HG02884 (cell line): ENCODE results near the gene KBTBD13.
"Not testable (repeated sequence)": the region's sequence is repeated elsewhere in the genome, so short reads cannot be mapped to it uniquely, and the experiment has no call there.

ENCODE experiments used
- ATAC-seq: cut with Tn5 transposase; IDR thresholded peaks from one replicate; pipeline ENCODE4 v1.9.1; 2021; ENCODE audit warnings: mild to moderate bottlenecking, moderate library complexity; ENCODE audit not compliant: unreplicated experiment

KBTBD13 gene

DNA sequence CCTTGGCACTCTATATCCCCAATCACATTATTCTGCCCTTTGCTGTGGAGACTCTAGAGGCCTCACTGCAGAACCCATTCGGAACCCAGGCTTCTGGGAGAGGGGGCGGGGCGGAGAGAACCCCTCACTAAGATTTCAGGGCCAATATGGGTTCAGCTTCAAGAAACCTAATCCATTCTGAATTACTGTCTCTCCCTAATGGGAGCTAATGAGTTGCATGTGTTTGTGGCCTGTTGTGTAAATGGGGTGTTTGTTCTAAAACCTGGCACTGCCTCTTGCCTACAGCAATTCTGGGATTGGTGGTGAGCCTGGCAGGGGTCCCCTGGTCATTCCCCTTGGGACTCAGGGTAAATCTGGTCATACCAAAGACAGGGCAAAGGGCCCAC lies 8.2 kb upstream of the KBTBD13 start:
- no peak for ATAC-seq

DNA sequence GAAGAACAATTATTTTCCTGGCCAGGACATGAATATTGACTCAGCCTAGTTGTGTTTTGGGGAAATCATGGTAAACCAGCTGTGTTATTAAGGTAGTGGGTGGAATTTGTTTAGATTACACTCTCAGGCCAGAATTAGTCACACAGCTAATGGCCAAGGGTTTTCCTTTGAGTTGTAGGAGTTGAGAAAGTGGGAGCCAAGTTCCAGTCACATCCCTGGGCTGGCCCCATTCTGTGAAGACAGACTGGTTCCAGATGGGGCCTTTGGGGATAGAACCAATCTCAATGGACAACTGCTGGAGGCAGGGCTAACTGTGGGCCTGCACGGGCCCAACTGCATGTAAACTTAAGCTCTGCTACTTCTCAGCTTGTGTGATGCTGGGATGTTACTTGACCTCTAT lies 7.4 kb upstream of the KBTBD13 start:
- no peak for ATAC-seq

DNA sequence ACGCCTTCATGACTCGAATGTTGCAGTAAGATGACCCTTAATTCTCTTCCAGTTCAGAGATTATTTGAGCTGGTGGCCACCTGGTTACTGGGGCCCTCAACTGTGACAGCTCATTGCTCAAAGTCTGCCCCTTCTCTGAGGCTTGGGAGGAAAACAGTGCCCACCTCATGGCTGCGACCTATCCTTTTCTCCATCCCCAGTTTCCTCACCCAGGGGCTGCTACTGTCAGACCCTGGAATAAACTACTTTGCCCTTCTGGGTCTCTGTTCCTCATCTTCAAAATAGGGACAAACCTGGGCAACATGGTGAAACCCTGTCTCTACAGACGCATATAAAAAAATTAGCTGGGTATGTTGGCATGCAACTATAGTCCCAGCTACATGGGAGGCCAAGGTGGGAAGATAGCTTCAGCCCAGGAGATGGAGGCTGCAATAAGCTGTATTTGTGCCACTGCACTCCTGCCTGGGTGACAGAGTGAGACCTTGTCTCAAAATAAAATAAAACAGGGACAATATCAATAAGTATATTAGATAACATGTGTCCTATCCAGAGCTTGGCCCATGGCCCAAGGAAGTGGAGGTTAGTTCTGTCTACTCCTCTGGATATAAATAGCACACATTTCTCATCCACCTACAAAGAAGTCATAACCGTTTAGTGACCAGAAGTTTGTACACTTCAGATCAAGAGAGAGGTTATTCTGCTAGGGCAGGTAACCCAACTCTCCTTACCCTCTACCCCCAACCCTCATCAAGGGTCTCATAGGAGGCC lies 6.6 kb upstream of the KBTBD13 start:
- no peak for ATAC-seq

DNA sequence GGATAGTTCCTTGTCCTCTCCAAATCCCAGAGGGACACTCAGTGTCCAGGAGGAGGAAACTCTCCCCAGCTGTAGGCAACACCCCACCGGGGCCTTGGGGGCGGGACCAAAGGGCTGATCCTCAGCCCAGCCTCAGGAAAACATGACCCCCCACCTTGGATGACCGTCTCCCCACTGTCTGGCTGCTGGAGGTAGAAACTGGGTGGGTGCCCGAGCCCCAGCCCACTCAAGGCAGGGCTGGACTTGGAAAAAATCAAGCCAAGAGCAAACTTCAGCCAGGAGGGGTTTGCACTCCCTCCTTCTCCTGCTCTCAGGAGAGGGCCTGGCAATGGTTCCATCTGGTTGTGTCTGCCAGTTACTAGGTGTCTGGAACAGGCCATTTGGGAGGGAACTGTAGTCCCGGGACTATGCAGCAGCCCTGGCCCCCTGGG lies 5.2 kb upstream of the KBTBD13 start:
- no peak for ATAC-seq

DNA sequence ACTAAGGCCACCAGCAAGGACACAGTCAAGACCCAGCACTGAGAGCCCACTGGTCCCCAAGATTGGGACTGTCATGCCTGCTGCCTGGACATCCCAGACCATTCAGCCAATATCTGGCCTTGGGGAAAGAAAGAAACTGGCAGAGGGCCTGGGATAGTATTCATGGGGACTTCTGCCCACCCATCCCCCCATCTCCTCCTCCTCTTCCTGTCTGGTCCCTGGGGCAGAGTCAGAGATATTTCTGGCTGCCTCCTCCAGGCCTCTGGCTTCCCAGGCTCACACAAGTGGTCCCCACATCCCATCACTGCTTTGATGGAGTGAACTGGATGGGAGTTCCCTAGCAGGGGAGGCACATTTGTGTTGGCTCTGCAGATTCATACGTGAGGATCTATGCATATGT lies 4.5 kb upstream of the KBTBD13 start:
- no peak for ATAC-seq

DNA sequence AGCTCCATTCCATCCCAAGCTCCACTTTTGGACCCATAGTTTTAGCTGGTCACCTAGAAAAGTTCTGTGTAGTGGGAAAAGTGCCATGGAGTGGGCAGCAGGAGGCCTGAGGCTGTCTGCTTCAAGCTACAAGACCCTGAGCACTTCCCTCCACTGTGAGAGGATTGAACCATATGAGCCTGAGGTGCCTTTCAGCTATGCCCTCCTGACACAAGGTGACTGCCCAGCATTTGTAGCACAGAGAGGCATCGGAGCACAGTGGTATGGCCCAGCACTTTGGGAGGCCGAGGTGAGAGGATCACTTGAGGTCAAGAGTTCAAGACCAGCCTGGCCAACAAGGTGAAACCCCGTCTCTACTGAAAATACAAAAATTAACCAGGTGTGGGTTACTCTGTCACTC lies 3.9 kb upstream of the KBTBD13 start:
- no peak for ATAC-seq

DNA sequence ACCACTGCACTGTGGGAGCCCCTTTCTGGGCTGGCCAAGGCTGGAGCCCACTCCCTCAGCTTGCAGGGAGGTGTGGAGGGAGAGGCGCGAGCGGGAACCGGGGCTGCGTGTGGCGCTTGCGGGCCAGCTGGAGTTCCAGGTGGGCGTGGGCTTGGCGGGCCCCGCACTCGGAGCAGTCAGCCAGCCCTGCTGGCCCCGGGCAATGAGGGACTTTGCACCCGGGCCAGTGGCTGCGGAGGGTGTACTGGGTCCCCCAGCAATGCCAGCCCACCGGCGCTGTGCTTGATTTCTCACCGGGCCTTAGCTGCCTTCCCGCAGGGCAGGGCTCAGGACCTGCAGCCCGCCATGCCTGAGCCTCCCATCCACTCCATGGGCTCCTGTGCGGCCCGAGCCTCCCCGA lies 1.6 kb upstream of the KBTBD13 start:
- ATAC-seq: not testable (repeated sequence)

DNA sequence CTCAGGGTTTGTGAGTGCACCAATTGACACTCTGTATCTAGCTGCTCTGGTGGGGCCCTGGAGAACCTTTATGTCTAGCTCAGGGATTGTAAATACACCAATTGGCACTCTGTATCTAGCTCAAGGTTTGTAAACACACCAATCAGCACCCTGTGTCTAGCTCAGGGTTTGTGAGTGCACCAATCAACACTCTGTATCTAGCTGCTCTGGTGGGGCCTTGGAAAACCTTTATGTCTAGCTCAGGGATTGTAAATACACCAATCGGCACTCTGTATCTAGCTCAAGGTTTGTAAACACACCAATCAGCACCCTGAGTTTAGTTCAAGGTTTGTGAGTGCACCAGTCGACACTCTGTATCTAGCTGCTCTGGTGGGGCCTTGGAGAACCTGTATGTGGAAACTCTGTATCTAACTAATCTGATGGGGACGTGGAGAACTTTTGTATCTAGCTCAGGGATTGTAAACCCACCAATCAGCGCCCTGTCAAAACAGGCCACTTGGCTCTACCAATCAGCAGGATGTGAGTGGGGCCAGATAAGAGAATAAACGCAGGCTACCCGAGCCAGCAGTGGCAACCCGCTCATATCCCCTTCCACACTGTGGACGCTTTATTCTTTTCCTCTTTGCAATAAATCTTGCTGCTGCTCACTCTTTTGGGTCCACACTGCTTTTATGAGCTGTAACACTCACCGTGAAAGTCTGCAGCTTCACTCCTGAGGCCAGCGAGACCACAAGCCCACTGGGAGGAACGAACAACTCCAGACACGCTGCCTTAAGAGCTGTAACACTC lies 745 bp upstream of the KBTBD13 start:
- not testable (repeated sequence) for ATAC-seq

DNA sequence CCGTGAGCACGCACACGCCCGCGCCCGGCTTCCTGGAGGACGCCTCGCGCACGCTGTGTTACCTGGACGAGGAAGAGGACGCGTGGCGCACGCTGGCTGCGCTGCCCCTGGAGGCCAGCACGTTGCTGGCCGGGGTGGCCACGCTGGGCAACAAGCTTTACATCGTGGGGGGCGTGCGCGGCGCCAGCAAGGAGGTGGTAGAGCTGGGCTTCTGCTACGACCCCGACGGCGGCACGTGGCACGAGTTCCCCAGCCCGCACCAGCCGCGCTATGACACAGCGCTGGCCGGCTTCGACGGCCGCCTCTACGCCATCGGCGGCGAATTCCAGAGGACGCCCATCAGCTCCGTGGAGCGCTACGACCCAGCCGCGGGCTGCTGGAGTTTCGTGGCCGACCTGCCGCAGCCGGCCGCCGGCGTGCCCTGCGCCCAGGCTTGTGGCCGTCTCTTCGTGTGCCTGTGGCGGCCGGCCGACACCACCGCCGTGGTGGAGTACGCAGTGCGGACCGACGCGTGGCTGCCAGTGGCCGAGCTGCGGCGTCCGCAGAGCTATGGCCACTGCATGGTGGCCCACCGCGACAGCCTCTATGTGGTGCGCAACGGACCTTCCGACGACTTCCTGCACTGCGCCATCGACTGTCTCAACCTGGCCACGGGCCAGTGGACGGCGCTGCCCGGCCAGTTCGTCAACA lies 890 bp downstream of the KBTBD13 start:
- ATAC-seq: no peak

DNA sequence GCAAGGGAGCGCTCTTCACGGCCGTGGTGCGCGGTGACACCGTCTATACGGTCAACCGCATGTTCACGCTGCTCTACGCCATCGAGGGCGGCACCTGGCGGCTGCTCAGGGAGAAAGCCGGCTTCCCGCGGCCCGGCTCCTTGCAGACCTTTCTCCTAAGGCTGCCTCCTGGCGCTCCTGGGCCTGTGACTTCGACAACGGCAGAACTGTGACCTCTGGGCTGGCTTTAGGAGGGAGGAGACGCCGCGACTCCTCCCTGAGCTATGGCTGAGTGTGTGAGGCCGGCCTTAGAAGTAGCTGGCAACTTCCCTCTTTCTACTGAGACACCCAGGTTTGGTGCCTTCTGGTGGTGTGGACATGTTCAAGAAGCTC lies 1.4 kb downstream of the KBTBD13 start:
- no peak for ATAC-seq

DNA sequence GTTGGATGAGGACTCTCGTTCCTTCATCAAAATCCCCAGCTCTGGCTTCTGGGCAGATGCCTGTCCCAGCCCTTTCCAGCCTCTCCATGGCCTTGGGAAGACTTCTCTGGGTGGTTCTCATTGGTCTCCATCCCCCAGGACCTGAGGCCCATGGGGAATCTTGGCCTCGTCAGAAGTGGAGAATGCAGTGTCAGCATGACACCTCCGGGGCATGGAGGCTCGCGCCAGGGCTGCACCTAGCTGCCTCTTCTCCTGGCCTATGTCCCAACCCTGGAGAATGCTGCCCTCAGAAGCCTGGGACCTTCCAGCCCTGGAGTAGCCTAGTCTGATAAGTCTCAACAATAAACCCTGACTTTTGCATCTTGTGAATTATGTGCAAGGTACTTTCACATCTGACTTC lies 3.0 kb downstream of the KBTBD13 start:
- no peak for ATAC-seq

DNA sequence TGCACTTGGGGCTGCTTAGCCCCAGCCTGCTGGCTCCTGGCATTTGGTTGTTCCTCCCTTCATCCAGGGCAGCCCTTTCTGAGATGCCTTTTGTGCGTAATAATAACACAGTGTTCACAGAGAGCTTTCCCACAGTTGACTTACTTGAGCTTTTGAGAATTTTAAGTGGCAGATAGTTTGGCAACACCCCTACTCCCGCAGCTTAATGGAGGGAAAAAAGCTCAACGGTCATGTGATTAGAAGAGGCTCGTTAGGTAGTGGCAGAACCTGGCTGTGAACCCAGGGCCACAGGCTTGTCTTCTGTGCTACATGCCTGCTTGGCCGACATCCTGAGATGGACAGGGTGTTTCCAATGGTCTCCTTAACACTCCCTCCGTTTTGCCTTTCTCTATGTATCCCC lies 4.7 kb downstream of the KBTBD13 start:
- no peak for ATAC-seq

DNA sequence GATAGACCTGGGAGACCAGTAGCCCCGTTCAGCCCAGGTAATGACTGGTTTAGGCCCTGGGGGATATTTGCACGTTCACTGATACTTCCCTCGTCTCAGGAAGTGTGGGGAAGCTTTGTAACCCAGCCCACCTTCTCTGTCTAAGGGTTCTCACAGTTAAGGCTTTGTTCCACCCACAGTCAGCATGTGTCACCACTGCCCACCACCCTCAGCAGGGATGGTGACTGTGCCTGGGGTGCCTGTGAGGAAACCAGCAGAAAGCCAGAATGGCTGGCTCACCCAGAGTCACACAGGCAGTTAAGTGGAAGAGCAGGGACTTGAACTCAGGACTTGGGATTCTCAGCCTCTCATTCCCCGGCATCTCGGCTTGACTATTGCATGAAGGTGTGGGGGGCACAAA lies 5.2 kb downstream of the KBTBD13 start:
- ATAC-seq: no peak

DNA sequence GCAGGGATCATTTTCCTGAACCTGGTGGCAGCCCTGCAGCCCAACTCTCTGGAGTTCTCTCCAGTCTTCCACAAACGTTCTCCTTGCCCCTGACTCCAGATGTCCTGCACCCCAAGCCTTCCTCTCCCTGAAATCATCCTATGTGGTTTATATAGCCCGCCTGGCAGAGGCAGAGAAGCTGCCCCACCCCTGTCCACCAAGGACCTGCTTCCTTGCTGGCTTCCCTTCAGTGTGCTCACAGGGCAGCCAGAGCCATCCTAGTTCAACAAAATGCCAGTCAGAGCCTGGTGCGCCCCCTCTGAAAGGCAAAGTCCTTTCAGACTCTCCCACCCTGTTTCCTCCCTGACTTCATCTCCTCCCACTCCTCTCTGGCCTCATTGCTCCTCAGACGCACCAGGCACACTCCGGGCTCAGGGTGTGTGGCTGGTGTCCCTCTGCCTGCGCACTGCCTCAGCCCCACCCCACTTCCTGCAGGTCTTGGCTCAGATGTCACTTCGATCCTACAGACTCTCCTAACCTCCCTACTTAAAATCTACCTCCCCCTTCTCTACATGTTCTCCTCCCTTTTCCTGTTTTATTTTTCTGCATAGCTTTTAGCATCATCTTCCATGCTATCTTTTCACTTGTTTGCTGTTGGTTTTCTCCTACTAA lies 5.9 kb downstream of the KBTBD13 start:
- ATAC-seq: no peak

DNA sequence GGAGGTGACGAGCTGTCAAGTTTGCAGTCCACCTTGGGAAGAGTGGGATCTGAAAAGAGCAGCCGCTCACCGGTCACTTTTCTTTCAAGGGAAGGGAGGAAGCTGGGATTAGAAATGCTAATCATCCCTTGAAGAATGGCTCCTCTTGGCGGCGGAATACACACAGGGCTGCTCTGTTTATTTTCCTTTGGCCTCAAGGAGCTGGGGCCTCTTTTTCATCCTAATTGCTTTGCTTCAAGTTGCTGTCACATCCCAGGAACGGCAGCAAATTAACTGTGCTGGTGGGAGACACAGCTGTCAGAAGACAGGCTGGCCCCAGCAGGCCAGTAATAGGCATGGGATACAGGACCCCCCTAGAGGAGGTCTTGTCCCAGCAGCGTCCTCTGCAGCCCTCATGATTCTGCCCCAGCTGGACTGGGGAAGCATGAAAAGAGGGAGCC lies 6.7 kb downstream of the KBTBD13 start:
- ATAC-seq: no peak

DNA sequence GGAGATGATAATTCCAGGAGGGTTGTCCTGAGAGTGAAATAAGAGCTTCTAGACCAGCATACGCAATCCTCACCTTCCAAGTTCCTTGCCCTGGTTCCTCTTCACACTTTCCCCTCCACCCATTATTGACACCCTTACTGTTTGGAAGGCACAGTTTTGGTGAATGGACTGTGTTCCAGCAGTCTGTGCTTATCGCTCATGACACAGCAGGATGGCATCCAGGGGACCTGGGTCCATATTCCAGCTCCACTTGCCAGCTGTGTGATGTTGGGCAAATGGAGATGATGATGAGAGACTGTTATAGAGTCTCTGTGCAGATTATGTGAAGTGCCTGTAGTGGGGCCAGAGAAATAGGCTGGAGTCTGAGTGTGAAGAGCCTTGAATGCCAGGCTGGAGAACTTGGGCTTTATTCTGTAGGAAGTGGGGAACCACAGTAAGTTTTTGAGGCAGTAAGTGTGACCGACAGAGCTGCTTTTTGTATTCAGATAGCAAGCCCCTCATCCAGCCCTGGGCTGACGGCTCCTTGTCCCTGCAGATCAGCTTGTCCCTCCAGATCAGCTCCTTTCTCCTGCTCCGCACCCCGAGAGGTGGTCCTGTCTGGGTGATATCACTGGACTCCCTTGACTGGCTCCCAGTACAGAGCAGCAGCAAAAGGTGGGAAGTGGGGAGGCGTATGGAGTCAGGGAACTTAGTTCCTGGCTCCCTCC lies 8.1 kb downstream of the KBTBD13 start:
- no peak for ATAC-seq

DNA sequence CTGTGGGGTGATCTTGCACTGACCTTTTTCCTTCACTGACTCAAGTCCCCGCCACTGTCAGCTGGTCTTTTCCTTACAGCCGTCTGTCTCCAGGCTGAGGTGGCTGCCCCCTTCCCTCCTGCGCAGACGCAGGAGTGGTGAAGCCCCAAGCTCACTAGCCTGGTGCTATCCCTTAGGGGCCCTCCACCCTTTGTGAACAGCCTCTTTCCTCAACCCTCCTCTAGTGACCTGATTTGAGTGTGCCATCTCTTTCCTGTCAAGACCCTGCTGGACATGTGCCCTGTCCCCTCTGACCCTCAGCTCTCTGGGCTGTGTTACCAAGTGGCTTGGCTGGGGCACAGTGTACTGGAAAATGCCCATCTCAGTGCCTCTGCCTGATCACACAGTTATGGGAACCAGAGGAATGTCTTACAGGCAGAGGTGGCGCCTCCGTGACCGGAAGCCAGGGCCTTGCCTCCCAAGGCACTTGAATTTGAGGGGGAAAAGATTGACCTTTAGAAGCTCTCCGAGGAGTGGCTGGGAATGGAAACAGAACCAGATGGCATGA lies 8.7 kb downstream of the KBTBD13 start:
- no peak for ATAC-seq

DNA sequence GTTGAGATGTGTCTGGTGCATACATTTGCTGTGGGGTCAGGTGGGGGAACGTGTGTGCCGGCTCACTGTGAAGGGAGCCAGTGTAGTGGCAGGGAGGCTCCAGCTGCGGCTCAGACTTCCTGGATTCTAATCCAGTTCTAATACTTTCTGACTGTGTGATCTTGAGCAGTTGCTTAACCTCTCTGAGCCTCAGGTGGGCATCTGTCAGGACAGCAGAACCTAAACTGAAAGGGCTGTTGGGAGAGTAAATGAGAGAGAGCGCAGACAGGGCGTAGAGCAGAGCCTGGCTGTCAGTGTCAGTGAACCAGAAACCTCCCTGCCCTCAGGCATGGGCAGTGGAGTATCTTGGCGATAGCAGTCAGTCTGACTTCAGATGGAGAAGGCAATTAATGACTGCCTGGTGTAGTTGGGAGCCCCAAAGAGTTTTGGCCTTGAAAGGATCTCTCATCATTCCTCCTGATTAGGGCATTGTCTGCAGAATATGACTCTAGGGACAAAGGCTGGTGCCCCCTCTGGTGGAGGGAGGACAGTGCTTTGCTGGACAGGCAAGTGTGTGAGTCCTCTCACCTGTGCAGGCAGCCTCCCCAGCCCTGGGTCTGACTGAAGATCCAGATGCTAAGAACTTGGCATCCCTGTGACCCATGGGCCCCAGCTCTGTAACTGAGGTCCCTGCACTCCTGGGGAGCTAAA lies 9.6 kb downstream of the KBTBD13 start:
- no peak for ATAC-seq

DNA sequence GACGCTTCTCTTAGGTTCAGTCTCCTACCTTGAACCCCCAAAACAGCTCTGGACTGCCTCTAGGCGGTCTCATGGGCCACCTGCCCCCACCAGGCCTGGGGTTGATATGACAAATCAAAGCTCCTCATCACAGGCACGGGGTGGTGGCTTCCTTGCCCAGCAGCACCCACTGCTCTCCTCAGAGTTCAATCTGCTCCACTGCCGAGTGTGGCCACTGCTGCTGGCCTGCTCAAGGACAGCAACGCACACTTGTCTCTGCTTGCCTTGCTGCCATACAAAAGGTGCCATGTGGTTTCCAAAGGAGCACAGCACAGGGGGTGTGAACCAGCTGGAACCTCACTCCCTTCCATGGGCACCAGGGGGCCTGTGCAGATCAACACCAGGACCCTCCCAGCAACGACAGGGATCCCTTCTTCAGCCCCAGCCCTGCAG lies 10.2 kb downstream of the KBTBD13 start:
- no peak for ATAC-seq

DNA sequence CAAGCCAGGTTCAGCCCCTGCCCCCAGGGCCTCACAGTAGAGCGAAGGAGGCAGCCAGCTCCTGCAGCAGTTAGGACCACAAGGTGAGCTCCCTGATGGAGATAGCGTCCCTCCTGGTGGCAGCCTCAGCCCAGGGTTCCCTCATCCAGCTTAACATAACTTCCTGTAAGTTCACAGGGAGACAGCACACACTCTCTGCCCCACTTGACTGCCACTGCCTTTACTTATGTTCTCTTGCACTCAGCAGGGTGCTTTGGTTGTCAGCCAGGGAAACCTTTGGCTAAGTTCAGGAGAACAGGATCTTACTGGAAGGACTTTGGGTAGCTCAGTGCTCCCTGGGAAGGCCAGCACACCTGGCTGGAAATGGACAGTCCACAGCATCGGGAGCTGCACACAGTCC lies 10.9 kb downstream of the KBTBD13 start:
- no peak for ATAC-seq
